Measurements from ENCODE around the gene PHACTR3. TPM values are rescaled to one million over a fixed set of nuclear protein-coding genes. Genes with fewer than 3 reads are reported as not detected.

PHACTR3 gene
- total RNA-seq, 1 experiment from 2014 or later = not detected

DNA sequence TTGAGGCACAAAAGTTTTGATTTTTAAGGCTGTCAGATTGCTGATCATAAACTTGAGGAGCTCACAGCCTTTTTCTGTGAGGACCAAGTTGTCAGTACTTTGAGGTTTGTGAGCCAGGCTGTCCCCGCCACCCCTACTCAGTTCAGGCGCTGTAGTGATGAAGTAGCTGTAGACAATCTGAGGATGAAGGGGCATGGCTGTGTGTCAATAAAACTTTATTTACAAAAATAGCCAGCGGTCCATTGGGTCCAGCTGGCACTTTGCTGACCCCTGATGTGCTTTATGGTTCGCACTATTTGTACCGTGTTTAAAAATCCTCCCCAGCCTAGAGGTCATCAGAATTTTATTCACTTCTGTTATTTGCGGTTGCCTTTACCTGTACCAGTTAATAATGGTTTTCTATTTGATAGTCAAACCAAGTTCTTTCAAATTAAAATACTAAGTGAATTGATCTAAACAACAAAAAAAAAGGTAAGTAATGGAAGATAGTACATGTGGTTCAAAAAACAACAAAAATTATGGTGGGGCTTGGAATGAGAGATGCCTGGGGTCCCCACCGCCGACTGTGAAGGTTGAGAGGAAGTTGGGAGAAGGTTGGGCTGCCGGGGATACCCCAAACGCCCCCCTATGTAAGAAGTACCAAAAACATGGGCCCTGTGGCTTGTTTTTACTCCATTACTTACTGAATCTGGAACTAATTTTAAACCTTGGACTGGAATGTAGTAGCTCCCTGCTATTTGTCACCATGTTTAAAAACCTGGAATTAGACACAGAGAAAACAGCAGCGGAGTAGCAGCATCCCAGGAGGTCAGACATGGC lies 205.5 kb downstream of the PHACTR3 start:
- BruUV-seq (replicated peaks) = no TSS peak
- no peaks in the 10 kb centered on the region for H3K4me1 ChIP-seq (ENCODE audit: control insufficient read depth in 1 of 2, insufficient read depth in 2 of 2, low read length in 2 of 2)
- no peaks in the 10 kb centered on the region for H3K36me3 ChIP-seq (ENCODE audit: control insufficient read depth in 1 of 2, insufficient read depth in 2 of 2, low read length in 2 of 2)
- TF ChIP-seq JUND (IDR thresholded peaks at IDR 0.05) = no peak
- no peak for TF ChIP-seq EZH2 (IDR thresholded peaks at IDR 0.05)
- no peak for TF ChIP-seq CEBPB (IDR thresholded peaks at IDR 0.05; ENCODE audit: low read depth)
- TF ChIP-seq TCF7L2 (IDR thresholded peaks at IDR 0.05; ENCODE audit: borderline replicate concordance, extremely low read depth, insufficient read depth, insufficient read length) = no peak
- no peak for TF ChIP-seq RAD21 (IDR thresholded peaks at IDR 0.05; ENCODE audit: low read depth)
- no peak for TF ChIP-seq FOSL1 (IDR thresholded peaks at IDR 0.05; ENCODE audit: low read depth)
- no peak for TF ChIP-seq POLR2AphosphoS5 (IDR thresholded peaks at IDR 0.05; ENCODE audit: low read depth, low read length)
- no peak for TF ChIP-seq YY1 (IDR thresholded peaks at IDR 0.05; ENCODE audit: extremely low read depth, insufficient replicate concordance, low read depth, low read length)
- TF ChIP-seq, protein P1, sequence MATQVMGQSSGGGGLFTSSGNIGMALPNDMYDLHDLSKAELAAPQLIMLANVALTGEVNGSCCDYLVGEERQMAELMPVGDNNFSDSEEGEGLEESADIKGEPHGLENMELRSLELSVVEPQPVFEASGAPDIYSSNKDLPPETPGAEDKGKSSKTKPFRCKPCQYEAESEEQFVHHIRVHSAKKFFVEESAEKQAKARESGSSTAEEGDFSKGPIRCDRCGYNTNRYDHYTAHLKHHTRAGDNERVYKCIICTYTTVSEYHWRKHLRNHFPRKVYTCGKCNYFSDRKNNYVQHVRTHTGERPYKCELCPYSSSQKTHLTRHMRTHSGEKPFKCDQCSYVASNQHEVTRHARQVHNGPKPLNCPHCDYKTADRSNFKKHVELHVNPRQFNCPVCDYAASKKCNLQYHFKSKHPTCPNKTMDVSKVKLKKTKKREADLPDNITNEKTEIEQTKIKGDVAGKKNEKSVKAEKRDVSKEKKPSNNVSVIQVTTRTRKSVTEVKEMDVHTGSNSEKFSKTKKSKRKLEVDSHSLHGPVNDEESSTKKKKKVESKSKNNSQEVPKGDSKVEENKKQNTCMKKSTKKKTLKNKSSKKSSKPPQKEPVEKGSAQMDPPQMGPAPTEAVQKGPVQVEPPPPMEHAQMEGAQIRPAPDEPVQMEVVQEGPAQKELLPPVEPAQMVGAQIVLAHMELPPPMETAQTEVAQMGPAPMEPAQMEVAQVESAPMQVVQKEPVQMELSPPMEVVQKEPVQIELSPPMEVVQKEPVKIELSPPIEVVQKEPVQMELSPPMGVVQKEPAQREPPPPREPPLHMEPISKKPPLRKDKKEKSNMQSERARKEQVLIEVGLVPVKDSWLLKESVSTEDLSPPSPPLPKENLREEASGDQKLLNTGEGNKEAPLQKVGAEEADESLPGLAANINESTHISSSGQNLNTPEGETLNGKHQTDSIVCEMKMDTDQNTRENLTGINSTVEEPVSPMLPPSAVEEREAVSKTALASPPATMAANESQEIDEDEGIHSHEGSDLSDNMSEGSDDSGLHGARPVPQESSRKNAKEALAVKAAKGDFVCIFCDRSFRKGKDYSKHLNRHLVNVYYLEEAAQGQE (IDR thresholded peaks at IDR 0.05; ENCODE audit: low read depth) = no peak
- TF ChIP-seq, protein P2, sequence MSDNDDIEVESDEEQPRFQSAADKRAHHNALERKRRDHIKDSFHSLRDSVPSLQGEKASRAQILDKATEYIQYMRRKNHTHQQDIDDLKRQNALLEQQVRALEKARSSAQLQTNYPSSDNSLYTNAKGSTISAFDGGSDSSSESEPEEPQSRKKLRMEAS (IDR thresholded peaks at IDR 0.05) = no peak
- TF ChIP-seq CBX3 (IDR thresholded peaks at IDR 0.05; ENCODE audit: low read depth) = no peak
- TF ChIP-seq, protein P3, sequence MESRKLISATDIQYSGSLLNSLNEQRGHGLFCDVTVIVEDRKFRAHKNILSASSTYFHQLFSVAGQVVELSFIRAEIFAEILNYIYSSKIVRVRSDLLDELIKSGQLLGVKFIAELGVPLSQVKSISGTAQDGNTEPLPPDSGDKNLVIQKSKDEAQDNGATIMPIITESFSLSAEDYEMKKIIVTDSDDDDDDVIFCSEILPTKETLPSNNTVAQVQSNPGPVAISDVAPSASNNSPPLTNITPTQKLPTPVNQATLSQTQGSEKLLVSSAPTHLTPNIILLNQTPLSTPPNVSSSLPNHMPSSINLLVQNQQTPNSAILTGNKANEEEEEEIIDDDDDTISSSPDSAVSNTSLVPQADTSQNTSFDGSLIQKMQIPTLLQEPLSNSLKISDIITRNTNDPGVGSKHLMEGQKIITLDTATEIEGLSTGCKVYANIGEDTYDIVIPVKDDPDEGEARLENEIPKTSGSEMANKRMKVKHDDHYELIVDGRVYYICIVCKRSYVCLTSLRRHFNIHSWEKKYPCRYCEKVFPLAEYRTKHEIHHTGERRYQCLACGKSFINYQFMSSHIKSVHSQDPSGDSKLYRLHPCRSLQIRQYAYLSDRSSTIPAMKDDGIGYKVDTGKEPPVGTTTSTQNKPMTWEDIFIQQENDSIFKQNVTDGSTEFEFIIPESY (IDR thresholded peaks at IDR 0.05; ENCODE audit: extremely low read depth, insufficient replicate concordance, low read length) = no peak
- TF ChIP-seq ZNF274 (IDR thresholded peaks at IDR 0.05; ENCODE audit: low read depth, low read length) = no peak
- TF ChIP-seq EZH2phosphoT487 (IDR thresholded peaks at IDR 0.05; ENCODE audit: borderline replicate concordance) = no peak
- H2AFZ ChIP-seq (ENCODE audit: low read depth, low read length, poor library complexity, severe bottlenecking) = no peak overlapping the region
- no peak overlapping the region for H3K9ac ChIP-seq (ENCODE audit: low read length)
- H3K4me2 ChIP-seq (ENCODE audit: low read length) = no peak overlapping the region
- ChIA-PET CTCF (no interaction called here), RAD21 (ENCODE audit: low non-redundant PET in 1 of 2, low total read pairs in 2 of 2, uncharacterized antibody in 2 of 2, unreplicated experiment in 2 of 2) (no interaction called here), POLR2A (no interaction called here)
- no peaks in the 10 kb centered on the region for H4K20me1 ChIP-seq (ENCODE audit: insufficient read depth)
- H3K9me2 ChIP-seq (ENCODE audit: insufficient read depth) = no peaks in the 10 kb centered on the region
- DNase-seq (ENCODE audit: low read depth, low spot score) (no peak), ATAC-seq (no peak)
- H3K79me2 ChIP-seq (ENCODE audit: insufficient read depth, low read length) = no peaks in the 10 kb centered on the region
- H3K9me3 ChIP-seq (ENCODE audit: control insufficient read depth in 1 of 2, insufficient read depth in 1 of 2, low read depth in 1 of 2, low read length in 2 of 2) = no peaks in the 10 kb centered on the region
- H3K4me3 ChIP-seq (replicated peaks in 1 of 2; ENCODE audit: low read depth in 1 of 2, low read length in 2 of 2) = no peak overlapping the region
- H3K27ac ChIP-seq (ENCODE audit: low read depth, low read length) = no peak overlapping the region
- H3K27me3 ChIP-seq (ENCODE audit: insufficient read depth, low read length) = peaks cover 9% of the 10 kb centered on the region; the same call in 1 of the 2 replicates
- intact Hi-C loops (cut with micrococcal nuclease) = no loop called here

Measured in HCT116 (cell line).